ENCODE measurements around the gene NTRK1. TPM values are rescaled to one million over a fixed set of nuclear protein-coding genes. Genes with fewer than 3 reads are reported as not detected.

NTRK1 gene
- total and polyA plus RNA-seq, 2 of the 13 experiments (the other 11 are each of a cell fraction or from before 2014, with no cell fraction given), result not detected

DNA sequence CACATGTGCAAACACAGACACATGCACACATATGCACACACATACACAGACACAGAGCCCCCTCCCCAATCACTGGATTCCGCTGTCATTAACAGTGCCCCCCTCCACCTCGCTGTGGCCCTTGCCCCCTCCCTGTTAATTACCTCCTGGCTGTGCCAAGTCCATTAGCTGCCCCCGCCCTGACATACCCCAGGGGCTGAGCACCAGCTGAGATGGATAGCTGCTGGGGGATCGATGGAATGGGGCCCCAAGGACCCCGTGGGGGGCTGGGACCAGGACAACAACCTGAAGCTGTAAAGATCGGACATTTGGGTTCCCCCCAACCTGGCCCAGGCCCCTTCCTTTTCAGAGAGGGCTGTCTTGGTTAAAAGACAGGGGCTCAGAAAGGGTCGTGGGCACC is 23.3 kb downstream of the NTRK1 start (continued):
- TF ChIP-seq HNF4A (CRISPR knock-in tag; IDR thresholded peaks at IDR 0.05), result no peak

DNA sequence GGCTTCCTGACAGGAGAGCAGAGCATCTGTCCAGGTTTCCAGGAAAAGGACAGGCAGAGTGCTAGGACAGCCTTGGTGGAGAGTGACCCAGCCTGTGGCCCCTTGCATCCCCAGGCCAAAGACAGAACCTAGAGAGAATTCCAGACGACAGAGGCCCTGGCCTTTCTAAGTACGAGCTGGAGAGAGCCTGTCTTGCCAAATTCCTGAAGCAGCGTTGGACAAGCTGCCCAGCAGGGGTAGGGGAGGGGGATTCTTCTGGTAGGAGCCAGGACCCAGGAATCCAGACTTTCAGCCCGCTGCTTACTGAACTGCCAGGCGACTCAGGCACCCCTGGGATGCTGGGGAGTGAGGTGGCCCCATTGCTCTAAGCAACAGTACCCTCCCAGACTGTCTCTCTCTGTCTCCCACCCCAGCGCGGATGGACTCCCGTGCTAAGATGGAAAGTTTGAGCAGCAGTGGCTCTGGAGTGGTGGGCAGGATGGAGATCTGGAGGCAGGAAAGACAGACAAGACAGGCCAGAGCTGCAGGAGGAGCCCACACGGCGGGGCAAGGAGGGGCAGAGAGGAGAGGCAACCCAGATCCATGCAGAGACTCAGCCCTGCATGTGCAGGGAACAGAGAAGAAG is 24.0 kb downstream of the NTRK1 start:
- H3K27me3 ChIP-seq (ENCODE audit: control insufficient read depth in 1 of 2, insufficient read depth in 2 of 2, low read length in 2 of 2), result peaks cover 13 to 86% of the 10 kb centered on the region in 2 experiments
- BruUV-seq (replicated peaks), result no TSS peak
- no peaks in the 10 kb centered on the region for H3K79me2 ChIP-seq (ENCODE audit: insufficient read depth, low read length)
- no peak overlapping the region for H3K9ac ChIP-seq (ENCODE audit: insufficient read depth, low read depth, low read length)
- H4K20me1 ChIP-seq (ENCODE audit: insufficient read depth, low read length), result no peaks in the 10 kb centered on the region
- TF ChIP-seq PTBP1 (IDR thresholded peaks at IDR 0.05; ENCODE audit: low read depth, low read length, poor library complexity, severe bottlenecking) (no peak), ZNF180 (CRISPR knock-in tag; IDR thresholded peaks at IDR 0.05; ENCODE audit: borderline replicate concordance, low read depth) (no peak), NFE2L1 (CRISPR knock-in tag; IDR thresholded peaks at IDR 0.05; ENCODE audit: borderline replicate concordance) (no peak), ARNT2 (CRISPR knock-in tag; IDR thresholded peaks at IDR 0.05; ENCODE audit: low read depth) (no peak), KDM6A (CRISPR knock-in tag; IDR thresholded peaks at IDR 0.05; ENCODE audit: low read depth) (no peak), MXD4 (CRISPR knock-in tag; IDR thresholded peaks at IDR 0.05) (no peak), SRF (IDR thresholded peaks at IDR 0.05; ENCODE audit: low read depth, low read length) (no peak), ZNF629 (CRISPR knock-in tag; conservative IDR thresholded peaks at IDR 0.05) (no peak), ATRX (CRISPR knock-in tag; IDR thresholded peaks at IDR 0.05; ENCODE audit: borderline replicate concordance) (no peak), RAD51 (IDR thresholded peaks at IDR 0.05; ENCODE audit: borderline replicate concordance) (no peak), ZNF572 (CRISPR knock-in tag; IDR thresholded peaks at IDR 0.05) (no peak), HNRNPLL (IDR thresholded peaks at IDR 0.05; ENCODE audit: low read depth, low read length, poor library complexity, severe bottlenecking) (no peak)
- TF ChIP-seq, protein P1, sequence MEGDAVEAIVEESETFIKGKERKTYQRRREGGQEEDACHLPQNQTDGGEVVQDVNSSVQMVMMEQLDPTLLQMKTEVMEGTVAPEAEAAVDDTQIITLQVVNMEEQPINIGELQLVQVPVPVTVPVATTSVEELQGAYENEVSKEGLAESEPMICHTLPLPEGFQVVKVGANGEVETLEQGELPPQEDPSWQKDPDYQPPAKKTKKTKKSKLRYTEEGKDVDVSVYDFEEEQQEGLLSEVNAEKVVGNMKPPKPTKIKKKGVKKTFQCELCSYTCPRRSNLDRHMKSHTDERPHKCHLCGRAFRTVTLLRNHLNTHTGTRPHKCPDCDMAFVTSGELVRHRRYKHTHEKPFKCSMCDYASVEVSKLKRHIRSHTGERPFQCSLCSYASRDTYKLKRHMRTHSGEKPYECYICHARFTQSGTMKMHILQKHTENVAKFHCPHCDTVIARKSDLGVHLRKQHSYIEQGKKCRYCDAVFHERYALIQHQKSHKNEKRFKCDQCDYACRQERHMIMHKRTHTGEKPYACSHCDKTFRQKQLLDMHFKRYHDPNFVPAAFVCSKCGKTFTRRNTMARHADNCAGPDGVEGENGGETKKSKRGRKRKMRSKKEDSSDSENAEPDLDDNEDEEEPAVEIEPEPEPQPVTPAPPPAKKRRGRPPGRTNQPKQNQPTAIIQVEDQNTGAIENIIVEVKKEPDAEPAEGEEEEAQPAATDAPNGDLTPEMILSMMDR (CRISPR knock-in tag; IDR thresholded peaks at IDR 0.05), result no peak
- TF ChIP-seq, protein P2, sequence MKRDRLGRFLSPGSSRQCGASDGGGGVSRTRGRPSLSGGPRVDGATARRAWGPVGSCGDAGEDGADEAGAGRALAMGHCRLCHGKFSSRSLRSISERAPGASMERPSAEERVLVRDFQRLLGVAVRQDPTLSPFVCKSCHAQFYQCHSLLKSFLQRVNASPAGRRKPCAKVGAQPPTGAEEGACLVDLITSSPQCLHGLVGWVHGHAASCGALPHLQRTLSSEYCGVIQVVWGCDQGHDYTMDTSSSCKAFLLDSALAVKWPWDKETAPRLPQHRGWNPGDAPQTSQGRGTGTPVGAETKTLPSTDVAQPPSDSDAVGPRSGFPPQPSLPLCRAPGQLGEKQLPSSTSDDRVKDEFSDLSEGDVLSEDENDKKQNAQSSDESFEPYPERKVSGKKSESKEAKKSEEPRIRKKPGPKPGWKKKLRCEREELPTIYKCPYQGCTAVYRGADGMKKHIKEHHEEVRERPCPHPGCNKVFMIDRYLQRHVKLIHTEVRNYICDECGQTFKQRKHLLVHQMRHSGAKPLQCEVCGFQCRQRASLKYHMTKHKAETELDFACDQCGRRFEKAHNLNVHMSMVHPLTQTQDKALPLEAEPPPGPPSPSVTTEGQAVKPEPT (CRISPR knock-in tag; IDR thresholded peaks at IDR 0.05; ENCODE audit: low read depth), result no peak
- no peak overlapping the region for H3K4me3 ChIP-seq (replicated peaks in 1 of 3; ENCODE audit: insufficient read depth in 1 of 3, low read depth in 2 of 3, low read length in 3 of 3)
- H3K36me3 ChIP-seq (replicated peaks in 1 of 2; ENCODE audit: control insufficient read depth in 1 of 2, insufficient read depth in 2 of 2, low read length in 2 of 2), result no peaks in the 10 kb centered on the region
- ChIA-PET CTCF (ENCODE audit: low intra/inter-chr PET ratio, low total read pairs) (no interaction called here), POLR2A (no interaction called here)
- intact Hi-C loops (cut with micrococcal nuclease; ENCODE audit: unreplicated experiment) (no loop called here), in situ Hi-C loops (cut with HindIII; ENCODE audit: extremely low pct_ligation_motif_present, low pct_unique_long_range_greater_than_20kb) (no loop called here)
- FAIRE-seq, result no peak
- no peak overlapping the region for H3K4me2 ChIP-seq (ENCODE audit: low read depth, low read length)
- H3K9me3 ChIP-seq (ENCODE audit: low read length), result no peaks in the 10 kb centered on the region
- DNase-seq (ENCODE audit: low spot score), result no peak
- H3K4me1 ChIP-seq (ENCODE audit: insufficient read depth, low read length), result no peaks in the 10 kb centered on the region
- 20% methylated on average over 8 of the region's 10 CpGs for WGBS (ENCODE audit: low lambda C conversion rate)
- H2AFZ ChIP-seq (ENCODE audit: low read length), result no peak overlapping the region
- no peak overlapping the region for H3K27ac ChIP-seq (ENCODE audit: extremely low read length, insufficient read depth, low read length)
- no peak for ATAC-seq

All from HepG2 (cell line).